ENCODE data around the gene ID3. TPM values are rescaled to one million over a fixed set of nuclear protein-coding genes. Genes with fewer than 3 reads are reported as not detected.

The ID3 gene
- total RNA-seq, 1 donor from 2014 or later = 120 TPM

DNA sequence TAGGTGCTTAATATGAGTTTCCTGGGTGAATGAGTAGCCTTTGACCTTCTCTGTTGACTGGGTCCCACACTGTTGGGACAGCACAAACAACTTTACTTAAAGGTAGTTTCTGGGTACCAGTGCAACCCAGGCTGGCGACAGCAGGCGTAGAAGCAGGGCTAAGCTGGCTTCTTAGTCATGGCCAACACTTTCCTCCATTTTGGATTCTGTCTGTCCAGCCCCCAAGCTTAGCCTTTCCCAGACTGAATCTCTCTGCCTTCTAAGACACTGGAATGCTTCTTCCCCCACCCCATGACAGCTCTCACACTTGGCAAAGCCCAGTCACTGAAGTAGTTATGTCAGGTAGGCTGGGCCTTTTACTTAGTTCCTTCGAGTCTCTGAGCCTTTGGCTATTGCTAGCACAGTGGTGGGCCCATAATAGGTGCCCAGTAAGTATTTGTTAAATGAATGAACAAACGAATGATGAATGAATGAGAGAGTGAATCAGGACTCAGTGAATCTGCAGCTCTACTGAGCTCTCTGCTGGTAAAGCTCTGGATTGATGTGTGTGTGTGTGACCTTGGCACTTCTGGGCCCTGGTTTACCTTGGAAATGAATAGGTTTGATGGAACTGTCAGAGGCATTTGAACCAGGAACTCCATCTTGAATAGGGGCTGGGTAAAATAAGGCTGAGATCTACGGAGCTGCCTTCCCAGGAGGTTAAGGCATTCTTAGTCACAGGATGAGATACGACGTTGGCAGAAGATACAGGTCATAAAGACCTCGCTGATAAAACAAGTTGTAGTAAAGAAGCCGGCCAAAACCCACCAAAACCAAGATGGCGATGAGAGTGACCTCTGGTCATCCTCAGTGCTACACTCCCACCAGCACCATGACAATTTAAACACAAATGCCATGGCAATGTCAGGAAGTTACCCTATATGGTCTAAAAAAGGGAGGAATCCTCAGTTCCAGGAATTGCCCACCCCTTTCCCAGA, 37.4 kb upstream of the ID3 start:
- peaks cover 20 to 36% (median 27%) of the 10 kb centered on the region in 3 donors for H3K4me1 ChIP-seq (ENCODE audit: control insufficient read depth in 3 of 3, insufficient read depth in 3 of 3, low read length in 3 of 3)
- no peak overlapping the region for H3K27ac ChIP-seq (ENCODE audit: low read depth, low read length)

DNA sequence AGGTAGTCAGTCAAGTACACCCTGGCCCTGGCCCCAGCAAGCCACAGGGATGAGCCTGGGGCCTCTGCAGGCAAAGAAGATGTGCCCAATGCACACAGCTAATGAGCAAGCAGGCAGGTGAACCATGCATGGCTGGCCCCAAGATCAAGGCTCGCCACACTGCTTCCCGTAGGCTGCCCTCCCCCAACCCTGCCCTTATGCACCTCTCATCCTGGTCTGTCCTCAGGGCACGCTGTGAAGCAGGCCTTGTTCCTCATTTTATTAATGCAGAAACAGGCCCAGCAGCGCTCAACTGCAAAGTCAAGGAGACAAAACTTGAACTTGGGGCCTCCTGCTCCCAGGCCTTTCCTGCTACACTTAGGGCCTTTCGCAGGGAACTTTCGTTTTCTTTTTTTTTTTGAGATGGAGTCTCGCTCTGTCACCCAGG, 35.6 kb upstream of the ID3 start:
- Histone ChIP-seq H3K4me3 (ENCODE audit: low read length in 3 of 3) (no peak overlapping the region), H3K27me3 (ENCODE audit: control insufficient read depth in 3 of 3, insufficient read depth in 3 of 3, low read length in 3 of 3) (no peaks in the 10 kb centered on the region), H3K9me3 (ENCODE audit: control insufficient read depth in 3 of 3, low read length in 3 of 3) (no peaks in the 10 kb centered on the region), H3K27ac (ENCODE audit: low read depth, low read length) (no peak overlapping the region), H3K36me3 (ENCODE audit: control insufficient read depth in 3 of 3, insufficient read depth in 3 of 3, low read length in 3 of 3) (no peaks in the 10 kb centered on the region), H3K4me1 (ENCODE audit: control insufficient read depth in 3 of 3, insufficient read depth in 3 of 3, low read length in 3 of 3) (peaks cover 23 to 43% (median 34%) of the 10 kb centered on the region in 3 donors), H3K9ac (ENCODE audit: low read depth in 1 of 3, low read length in 3 of 3) (no peak overlapping the region)

More for the DNA sequence above, 37.4 kb upstream of the ID3 start:
- Histone ChIP-seq H3K36me3 (ENCODE audit: control insufficient read depth in 3 of 3, insufficient read depth in 3 of 3, low read length in 3 of 3) (no peaks in the 10 kb centered on the region), H3K9me3 (ENCODE audit: control insufficient read depth in 3 of 3, low read length in 3 of 3) (no peaks in the 10 kb centered on the region), H3K4me3 (ENCODE audit: low read length in 3 of 3) (no peak overlapping the region), H3K9ac (ENCODE audit: low read depth in 1 of 3, low read length in 3 of 3) (no peak overlapping the region), H3K27me3 (ENCODE audit: control insufficient read depth in 3 of 3, insufficient read depth in 3 of 3, low read length in 3 of 3) (no peaks in the 10 kb centered on the region)

DNA sequence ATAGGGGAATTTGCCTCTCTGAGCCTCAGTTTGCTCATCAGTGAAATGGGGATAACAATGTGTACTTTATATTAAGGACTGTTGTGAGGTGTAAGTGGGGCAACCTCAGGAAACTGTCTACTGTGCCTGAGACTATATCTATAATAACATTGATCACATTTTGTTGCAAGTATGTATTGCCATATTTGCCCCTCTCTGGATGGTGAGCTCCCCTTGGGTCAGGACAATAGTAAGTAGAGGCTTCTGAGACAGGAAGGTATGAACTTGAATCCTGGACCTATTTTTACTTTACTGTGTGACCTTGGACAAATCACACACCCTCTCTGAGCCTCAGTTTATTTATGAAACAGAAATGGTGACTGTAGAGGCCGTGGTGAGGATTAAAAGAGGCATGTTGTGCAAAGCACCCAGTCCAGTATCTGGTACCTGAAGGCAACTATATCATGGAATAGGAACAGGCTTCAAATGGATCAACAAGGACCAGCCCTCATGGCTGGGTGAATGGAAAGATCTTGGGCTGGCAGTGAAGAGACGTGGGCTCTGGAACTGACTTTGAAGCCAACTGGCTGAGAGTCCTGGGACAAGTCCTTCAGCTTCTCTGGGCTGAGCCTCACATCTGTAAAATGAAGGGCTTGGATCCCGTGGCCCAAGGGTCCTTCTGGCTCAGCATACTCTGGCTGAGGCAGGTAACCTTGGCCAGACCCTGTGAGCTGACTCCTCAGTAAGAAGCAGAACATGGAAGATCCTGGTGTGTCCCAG, 35.0 kb upstream of the ID3 start:
- peaks cover 23 to 43% (median 36%) of the 10 kb centered on the region in 3 donors for H3K4me1 ChIP-seq (ENCODE audit: control insufficient read depth in 3 of 3, insufficient read depth in 3 of 3, low read length in 3 of 3)
- H3K27me3 ChIP-seq (ENCODE audit: control insufficient read depth in 3 of 3, insufficient read depth in 3 of 3, low read length in 3 of 3) = no peaks in the 10 kb centered on the region
- no peak overlapping the region for H3K27ac ChIP-seq (ENCODE audit: low read depth, low read length)
- H3K9ac ChIP-seq (ENCODE audit: low read depth in 1 of 3, low read length in 3 of 3) = peak overlapping the region in 1 of 3 donors; percentile 19
- H3K9me3 ChIP-seq (ENCODE audit: control insufficient read depth in 3 of 3, low read length in 3 of 3) = no peaks in the 10 kb centered on the region
- H3K36me3 ChIP-seq (ENCODE audit: control insufficient read depth in 3 of 3, insufficient read depth in 3 of 3, low read length in 3 of 3) = no peaks in the 10 kb centered on the region
- no peak overlapping the region for H3K4me3 ChIP-seq (ENCODE audit: low read length in 3 of 3)

DNA sequence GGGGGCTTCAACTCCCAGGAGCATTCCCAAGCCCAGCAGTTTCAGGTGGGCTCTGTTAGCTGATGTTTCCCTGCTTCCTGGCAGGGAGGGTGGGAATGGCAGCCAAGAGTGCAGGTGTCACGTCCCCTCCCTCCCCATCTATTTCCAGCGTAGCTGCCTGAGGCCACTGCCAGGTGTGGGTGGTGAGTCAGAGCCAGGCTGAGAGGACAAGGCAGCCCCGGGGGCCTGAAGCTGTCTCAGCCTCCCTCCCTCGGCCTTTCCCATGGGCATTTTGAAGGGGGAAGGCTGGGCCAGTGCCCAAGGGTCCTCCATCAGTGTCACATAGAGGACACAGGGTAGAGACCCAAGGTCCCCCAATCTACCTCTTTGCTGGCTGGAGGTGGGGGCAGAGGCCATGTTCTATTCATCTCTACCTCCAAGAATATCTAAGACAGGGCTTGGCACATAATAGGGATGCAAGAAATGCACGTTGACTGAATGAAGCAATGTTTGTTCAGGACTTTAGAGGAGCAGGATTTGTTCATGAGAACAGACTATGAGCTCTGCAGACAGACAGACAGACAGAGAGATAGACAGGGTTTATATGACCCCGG, 34.4 kb upstream of the ID3 start:
- Histone ChIP-seq H3K27ac (ENCODE audit: low read depth, low read length) (no peak overlapping the region), H3K4me1 (ENCODE audit: control insufficient read depth in 3 of 3, insufficient read depth in 3 of 3, low read length in 3 of 3) (peaks cover 23 to 43% (median 36%) of the 10 kb centered on the region in 3 donors), H3K27me3 (ENCODE audit: control insufficient read depth in 3 of 3, insufficient read depth in 3 of 3, low read length in 3 of 3) (no peaks in the 10 kb centered on the region), H3K9ac (ENCODE audit: low read depth in 1 of 3, low read length in 3 of 3) (peak overlapping the region in 2 of 3 donors; percentile 19 to 43), H3K36me3 (ENCODE audit: control insufficient read depth in 3 of 3, insufficient read depth in 3 of 3, low read length in 3 of 3) (no peaks in the 10 kb centered on the region), H3K4me3 (ENCODE audit: low read length in 3 of 3) (peak overlapping the region in 1 of 3 donors; percentile 1), H3K9me3 (ENCODE audit: control insufficient read depth in 3 of 3, low read length in 3 of 3) (no peaks in the 10 kb centered on the region)

DNA sequence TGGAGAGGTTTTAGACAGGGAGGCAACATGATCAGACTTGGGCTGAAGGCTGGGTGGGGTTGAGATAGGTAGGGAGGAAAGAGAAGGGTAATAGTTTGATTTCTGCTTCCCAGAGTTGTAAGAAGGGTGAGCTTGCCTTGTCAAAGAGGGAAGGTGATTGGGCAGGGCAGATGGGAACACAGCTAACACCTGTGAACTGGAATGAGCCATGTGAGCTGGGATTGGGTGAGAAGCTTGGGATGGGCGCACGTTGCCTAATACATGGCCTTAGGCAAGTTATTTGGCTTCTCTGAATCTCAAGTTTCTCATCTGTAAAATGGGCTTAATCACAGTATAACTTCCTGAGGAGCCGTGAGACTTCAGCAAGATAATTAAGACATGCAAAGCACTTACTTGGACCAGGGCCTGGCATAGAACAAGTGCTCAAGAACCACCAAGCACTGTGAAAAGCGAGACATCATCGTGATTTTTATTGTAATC, 33.8 kb upstream of the ID3 start:
- Histone ChIP-seq H3K4me3 (ENCODE audit: low read length in 3 of 3) (no peak overlapping the region), H3K9me3 (ENCODE audit: control insufficient read depth in 3 of 3, low read length in 3 of 3) (no peaks in the 10 kb centered on the region), H3K27ac (ENCODE audit: low read depth, low read length) (no peak overlapping the region), H3K9ac (ENCODE audit: low read depth in 1 of 3, low read length in 3 of 3) (peak overlapping the region in 1 of 3 donors; percentile 19), H3K27me3 (ENCODE audit: control insufficient read depth in 3 of 3, insufficient read depth in 3 of 3, low read length in 3 of 3) (no peaks in the 10 kb centered on the region), H3K36me3 (ENCODE audit: control insufficient read depth in 3 of 3, insufficient read depth in 3 of 3, low read length in 3 of 3) (no peaks in the 10 kb centered on the region), H3K4me1 (ENCODE audit: control insufficient read depth in 3 of 3, insufficient read depth in 3 of 3, low read length in 3 of 3) (peaks cover 23 to 43% (median 36%) of the 10 kb centered on the region in 3 donors)

DNA sequence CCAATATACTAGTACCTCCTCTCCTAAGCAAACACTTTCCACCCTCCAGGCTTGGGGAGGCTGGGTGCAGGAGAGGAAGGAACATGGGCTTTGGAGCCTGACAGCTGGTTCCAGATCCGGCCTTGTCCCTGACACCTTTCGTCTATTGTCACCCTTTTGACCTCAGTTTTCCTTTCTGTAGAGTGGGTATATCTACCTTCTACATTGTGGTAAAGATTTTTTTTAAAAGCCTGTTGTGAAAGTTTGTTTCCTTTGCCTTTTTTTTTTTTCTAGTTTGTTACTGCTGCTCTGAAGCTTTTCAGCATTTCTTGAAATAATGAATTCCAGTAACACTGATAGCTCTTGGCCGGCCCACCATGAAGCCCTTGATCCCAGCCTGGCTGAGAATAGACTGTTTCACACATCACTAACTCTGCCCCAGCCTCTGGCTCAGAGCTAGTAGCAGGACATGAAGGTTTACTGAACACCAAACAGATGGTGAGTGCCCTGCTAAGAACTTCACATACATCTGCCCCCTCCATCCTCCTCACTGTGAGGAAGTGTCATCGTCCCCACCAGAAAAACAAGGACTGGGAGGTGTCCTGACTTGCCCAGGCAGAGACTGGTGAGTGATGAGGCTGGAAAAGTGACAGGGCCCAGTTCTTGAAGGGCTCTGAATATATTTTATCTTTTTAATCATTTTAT, 33.0 kb upstream of the ID3 start:
- no peak overlapping the region for H3K4me3 ChIP-seq (ENCODE audit: low read length in 3 of 3)
- H3K4me1 ChIP-seq (ENCODE audit: control insufficient read depth in 3 of 3, insufficient read depth in 3 of 3, low read length in 3 of 3) = peaks cover 23 to 39% (median 39%) of the 10 kb centered on the region in 3 donors
- no peaks in the 10 kb centered on the region for H3K27me3 ChIP-seq (ENCODE audit: control insufficient read depth in 3 of 3, insufficient read depth in 3 of 3, low read length in 3 of 3)
- no peaks in the 10 kb centered on the region for H3K9me3 ChIP-seq (ENCODE audit: control insufficient read depth in 3 of 3, low read length in 3 of 3)
- H3K9ac ChIP-seq (ENCODE audit: low read depth in 1 of 3, low read length in 3 of 3) = peak overlapping the region in 2 of 3 donors; percentile 8 to 69
- peak overlapping the region; percentile 63 for H3K27ac ChIP-seq (ENCODE audit: low read depth, low read length)
- no peaks in the 10 kb centered on the region for H3K36me3 ChIP-seq (ENCODE audit: control insufficient read depth in 3 of 3, insufficient read depth in 3 of 3, low read length in 3 of 3)

DNA sequence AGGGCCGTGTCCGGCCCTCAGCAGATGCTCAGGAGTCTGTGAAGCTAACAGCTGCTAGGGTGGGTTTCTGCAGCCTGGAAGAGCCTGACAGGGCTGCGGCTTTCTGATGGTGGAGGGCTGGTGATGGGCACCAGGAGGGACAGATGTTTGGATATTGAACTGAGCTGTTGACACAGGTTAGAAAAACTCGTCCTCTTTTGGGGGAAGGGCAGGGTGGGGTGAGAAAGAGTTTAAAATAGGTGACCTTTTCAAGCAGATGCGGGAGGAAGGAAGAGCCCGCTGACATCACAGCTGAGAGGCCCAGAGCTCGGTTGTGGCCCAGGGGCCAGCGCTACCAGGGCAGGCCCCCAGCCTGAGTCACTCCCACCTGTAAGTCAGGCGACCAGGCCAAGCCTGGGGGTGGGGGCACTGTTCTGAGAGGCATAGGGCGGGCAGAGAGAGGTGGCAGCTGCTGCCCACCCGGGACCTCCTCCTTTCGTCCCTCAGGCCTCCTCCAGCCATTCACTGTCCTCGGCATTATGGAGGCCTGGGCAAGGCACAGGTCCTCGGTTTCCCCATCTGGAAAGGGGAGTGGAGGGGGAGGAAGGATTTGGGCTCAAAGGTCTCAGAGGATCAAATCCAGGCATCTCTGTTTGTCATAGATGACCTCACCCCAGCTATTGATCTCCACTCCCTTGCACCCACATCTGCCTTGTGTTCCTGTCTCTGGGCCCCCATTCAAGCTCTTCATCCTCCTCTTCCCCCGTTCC, 32.3 kb upstream of the ID3 start:
- H3K27ac ChIP-seq (ENCODE audit: low read depth, low read length) = peak overlapping the region; percentile 63
- H3K4me1 ChIP-seq (ENCODE audit: control insufficient read depth in 3 of 3, insufficient read depth in 3 of 3, low read length in 3 of 3) = peaks cover 30 to 45% (median 39%) of the 10 kb centered on the region in 3 donors
- H3K36me3 ChIP-seq (ENCODE audit: control insufficient read depth in 3 of 3, insufficient read depth in 3 of 3, low read length in 3 of 3) = no peaks in the 10 kb centered on the region

DNA sequence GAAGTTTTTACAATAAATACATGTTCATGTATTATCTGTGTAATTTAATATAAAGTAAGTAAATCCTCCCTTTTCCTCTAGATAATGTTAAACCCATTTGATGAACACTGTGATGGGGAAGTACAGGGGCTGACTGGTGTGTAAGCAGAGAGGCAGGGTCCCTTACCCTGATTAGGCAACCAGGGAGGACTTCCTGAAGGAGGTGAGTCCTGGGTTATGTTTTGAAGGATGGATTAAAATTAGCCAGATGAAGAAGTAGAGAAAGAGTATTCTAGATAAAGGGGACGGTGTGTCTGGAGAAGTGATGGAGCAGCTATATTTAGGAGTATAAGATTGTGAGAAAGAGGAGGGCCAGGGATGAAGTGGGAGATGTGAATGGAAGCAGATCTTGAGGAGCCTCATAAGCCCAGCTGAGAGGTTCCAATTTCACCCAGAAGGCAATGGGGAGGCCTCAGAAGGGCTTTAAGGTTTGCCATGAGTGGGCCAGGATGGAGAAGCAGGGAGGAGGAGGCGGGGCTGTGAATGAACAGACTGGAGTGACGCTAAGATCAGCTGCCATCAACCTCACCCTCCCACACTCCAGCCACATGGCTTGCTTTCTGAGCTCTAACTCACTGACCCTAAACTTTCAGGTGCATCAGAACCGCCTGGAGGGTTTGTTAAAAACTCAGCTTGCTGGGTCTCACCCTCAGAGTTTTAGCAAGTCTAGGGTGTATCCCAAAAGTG, 30.9 kb upstream of the ID3 start:
- no peaks in the 10 kb centered on the region for H3K36me3 ChIP-seq (ENCODE audit: control insufficient read depth in 3 of 3, insufficient read depth in 3 of 3, low read length in 3 of 3)
- H3K9ac ChIP-seq (ENCODE audit: low read depth in 1 of 3, low read length in 3 of 3) = no peak overlapping the region
- no peak overlapping the region for H3K4me3 ChIP-seq (ENCODE audit: low read length in 3 of 3)
- H3K4me1 ChIP-seq (ENCODE audit: control insufficient read depth in 3 of 3, insufficient read depth in 3 of 3, low read length in 3 of 3) = peaks cover 41 to 59% (median 52%) of the 10 kb centered on the region in 3 donors
- H3K9me3 ChIP-seq (ENCODE audit: control insufficient read depth in 3 of 3, low read length in 3 of 3) = no peaks in the 10 kb centered on the region
- no peaks in the 10 kb centered on the region for H3K27me3 ChIP-seq (ENCODE audit: control insufficient read depth in 3 of 3, insufficient read depth in 3 of 3, low read length in 3 of 3)
- H3K27ac ChIP-seq (ENCODE audit: low read depth, low read length) = no peak overlapping the region

More for the DNA sequence above, 32.3 kb upstream of the ID3 start:
- Histone ChIP-seq H3K9me3 (ENCODE audit: control insufficient read depth in 3 of 3, low read length in 3 of 3) (no peaks in the 10 kb centered on the region), H3K27me3 (ENCODE audit: control insufficient read depth in 3 of 3, insufficient read depth in 3 of 3, low read length in 3 of 3) (no peaks in the 10 kb centered on the region), H3K4me3 (ENCODE audit: low read length in 3 of 3) (peak overlapping the region in 1 of 3 donors; percentile 29), H3K9ac (ENCODE audit: low read depth in 1 of 3, low read length in 3 of 3) (peak overlapping the region in 2 of 3 donors; percentile 8 to 69)
